HL-60 (cell line): ENCODE measurements around the gene ACAP1.

ENCODE experiments used
- DNase-seq, 2 experiments: peaks; one replicate each; pipeline ENCODE4 v3.0.0-alpha.2; 2010 to 2020; ENCODE audit warnings: low read depth in 1 of 2, low spot score in 1 of 2
- H3K27ac ChIP-seq: fragments of 250-450 bp; sonication (Bioruptor Pico); replicated peaks from 2 replicates; pipeline ENCODE4 v1.5.1; 2020; ENCODE audit warnings: mild to moderate bottlenecking, moderate library complexity
- H3K27me3 ChIP-seq: fragments of 250-450 bp; sonication (Bioruptor Pico); 2 replicates; pipeline ENCODE4 v1.5.1; 2021; ENCODE audit warnings: mild to moderate bottlenecking, moderate library complexity; ENCODE audit not compliant: insufficient read depth, poor library complexity, severe bottlenecking
- H3K4me3 ChIP-seq: replicated peaks from 2 replicates; pipeline ENCODE4 v1.5.1; 2011; ENCODE audit warnings: mild to moderate bottlenecking, control low read depth, low read length; ENCODE audit not compliant: insufficient read depth
- CTCF ChIP-seq: IDR thresholded peaks from one replicate; pipeline ENCODE4 v1.5.1; 2011; ENCODE audit warnings: low read length, control low read depth, inconsistent platforms; ENCODE audit not compliant: insufficient read depth
- GABPA ChIP-seq: IDR thresholded peaks from 2 replicates; pipeline ENCODE4 v1.6.1; 2012; ENCODE audit warnings: low read depth
- POLR2AphosphoS5 ChIP-seq: IDR thresholded peaks from 2 replicates; pipeline ENCODE4 v1.6.1; 2012; ENCODE audit warnings: low read depth
- REST ChIP-seq: IDR thresholded peaks from 2 replicates; pipeline ENCODE4 v1.6.1; 2012; ENCODE audit warnings: low read depth; ENCODE audit not compliant: insufficient replicate concordance
- SPI1 ChIP-seq: IDR thresholded peaks from 2 replicates; pipeline ENCODE4 v1.6.1; 2012; ENCODE audit warnings: low read depth, mild to moderate bottlenecking, borderline replicate concordance

Gene ACAP1

GRCh38 chr17:7290685-7291084 is 45.6 kb upstream of the ACAP1 start:
- Histone ChIP-seq H3K27ac (no peak overlapping the region), H3K27me3 (peaks cover 2% of the 10 kb centered on the region), H3K4me3 (no peak overlapping the region)
- TF ChIP-seq REST (no peak), GABPA (no peak), SPI1 (no peak), CTCF (no peak), POLR2AphosphoS5 (no peak)
- no peak for DNase-seq

- Histone ChIP-seq H3K27me3 (peaks cover 2% of the 10 kb centered on the region), H3K27ac (no peak overlapping the region)
- TF ChIP-seq SPI1 = no peak
- no peak for TF ChIP-seq REST
- no peak for TF ChIP-seq GABPA
- no peak for TF ChIP-seq POLR2AphosphoS5
- TF ChIP-seq CTCF = no peak
Observed at GRCh38 chr17:7292194-7292593, 44.1 kb upstream of the ACAP1 start.

GRCh38 chr17:7292729-7293128 is 43.6 kb upstream of the ACAP1 start:
- Histone ChIP-seq H3K27ac (no peak overlapping the region), H3K4me3 (no peak overlapping the region), H3K27me3 (peaks cover 2% of the 10 kb centered on the region)
- TF ChIP-seq POLR2AphosphoS5 (no peak), REST (no peak), SPI1 (no peak), GABPA (no peak), CTCF (no peak)
- DNase-seq = no peak

More at GRCh38 chr17:7292194-7292593, 44.1 kb upstream of the ACAP1 start:
- no peak for DNase-seq
- no peak overlapping the region for H3K4me3 ChIP-seq
